ENCODE results near the gene GLP1R.

Gene GLP1R

DNA sequence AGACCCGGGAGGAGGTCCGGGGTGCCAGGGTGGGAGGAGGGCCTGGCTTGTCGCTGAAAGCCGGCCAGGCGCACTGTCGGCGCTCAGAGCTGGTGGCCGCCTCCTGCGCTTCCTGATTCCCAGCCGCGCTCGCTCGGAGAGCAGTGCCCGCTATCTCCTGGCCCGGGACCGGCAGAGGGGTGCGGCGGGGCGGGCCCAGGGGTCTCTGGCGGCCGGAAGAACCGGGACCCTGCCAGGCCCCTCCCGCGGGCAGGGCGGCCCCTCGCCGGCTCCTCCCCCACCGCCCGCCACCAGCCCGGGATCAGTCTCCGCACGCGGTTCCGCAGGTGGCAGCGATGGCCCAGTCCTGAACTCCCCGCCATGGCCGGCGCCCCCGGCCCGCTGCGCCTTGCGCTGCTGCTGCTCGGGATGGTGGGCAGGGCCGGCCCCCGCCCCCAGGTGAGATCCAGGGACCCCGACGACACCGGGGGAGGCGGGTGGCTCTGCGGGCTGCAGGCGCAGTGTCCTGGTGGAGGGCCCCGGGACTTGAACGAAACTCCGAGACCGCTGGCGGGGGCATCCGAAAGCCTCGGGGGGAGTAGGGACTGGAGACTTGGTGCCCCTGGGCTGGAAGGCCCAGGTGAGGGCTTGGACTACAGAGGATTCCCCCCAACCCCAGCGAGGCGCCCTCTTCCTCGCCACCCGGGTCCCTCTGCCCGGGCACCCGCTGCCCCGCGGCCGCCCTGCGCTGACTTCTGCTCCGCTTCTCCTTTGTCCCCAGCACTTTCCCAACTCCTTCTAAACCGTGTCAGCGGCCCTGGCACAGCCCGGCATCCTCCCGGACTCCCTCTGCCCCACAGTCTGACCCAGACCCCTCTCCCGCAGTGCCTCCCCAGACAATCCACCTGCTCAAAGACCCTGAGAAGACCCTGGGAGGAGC is at the start of gene GLP1R:
Gene GLP1R, plus strand, starts transcription at position 301 of the 919 bp plus-strand sequence. Its CDS starts 60 bp downstream, at position 361.
- DNase-seq = no peak

DNA sequence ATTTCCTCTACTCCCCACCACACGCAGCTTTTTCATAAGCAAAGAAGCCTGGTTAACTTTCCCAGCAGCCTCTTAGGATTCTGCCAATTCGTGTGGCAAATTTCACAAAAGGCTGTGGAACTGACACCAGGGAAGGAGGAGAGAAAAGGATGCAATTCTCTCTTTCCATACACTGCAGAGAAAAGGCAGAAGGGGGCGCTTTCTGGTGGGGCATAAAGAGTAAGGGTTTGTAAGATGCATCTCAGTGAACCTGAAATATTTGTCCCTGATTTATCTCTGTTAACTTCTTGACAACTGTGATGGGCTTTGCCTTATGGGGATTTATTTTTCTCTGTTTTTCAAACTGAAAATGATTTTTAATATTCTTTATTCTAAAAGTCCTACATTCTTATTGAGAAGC is 45.5 kb upstream of the GLP1R start:
- no peak for DNase-seq

DNA sequence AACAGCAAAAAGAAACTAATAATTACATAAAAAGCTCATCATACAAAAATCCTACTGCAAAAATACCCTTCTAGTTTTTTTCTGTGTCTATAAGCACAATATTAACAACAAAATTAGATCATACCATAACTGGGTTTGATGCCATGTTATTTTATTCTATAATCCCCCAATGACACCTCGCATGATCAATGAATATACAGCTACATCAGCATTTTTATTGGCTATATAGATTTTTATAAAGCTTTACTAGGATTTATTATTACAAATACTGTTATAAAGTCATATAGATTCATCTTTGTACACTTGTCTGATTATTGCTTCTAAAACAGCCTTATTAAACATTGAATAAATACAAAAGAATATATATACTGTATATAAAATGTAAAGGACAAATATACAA is 45.1 kb upstream of the GLP1R start:
- DNase-seq = no peak

DNA sequence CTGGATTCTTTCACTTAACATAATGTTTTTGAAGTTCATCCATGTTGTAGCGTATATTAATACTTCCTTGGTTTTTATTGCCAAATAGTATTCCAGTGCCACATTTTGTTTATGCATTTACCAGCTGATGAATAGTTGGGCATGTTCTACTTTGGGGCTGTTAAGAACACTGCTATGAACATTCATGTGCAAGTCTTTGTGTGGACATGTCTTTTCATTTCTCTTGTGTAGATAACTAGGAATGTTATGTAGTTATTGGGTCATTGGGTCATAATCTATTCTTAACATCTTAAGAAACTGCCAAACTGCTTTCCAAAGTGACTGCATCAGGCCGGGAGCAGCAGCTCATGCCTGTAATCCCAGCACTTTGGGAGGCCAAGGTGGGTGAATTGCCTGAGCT is 43.8 kb upstream of the GLP1R start:
- DNase-seq = no peak

DNA sequence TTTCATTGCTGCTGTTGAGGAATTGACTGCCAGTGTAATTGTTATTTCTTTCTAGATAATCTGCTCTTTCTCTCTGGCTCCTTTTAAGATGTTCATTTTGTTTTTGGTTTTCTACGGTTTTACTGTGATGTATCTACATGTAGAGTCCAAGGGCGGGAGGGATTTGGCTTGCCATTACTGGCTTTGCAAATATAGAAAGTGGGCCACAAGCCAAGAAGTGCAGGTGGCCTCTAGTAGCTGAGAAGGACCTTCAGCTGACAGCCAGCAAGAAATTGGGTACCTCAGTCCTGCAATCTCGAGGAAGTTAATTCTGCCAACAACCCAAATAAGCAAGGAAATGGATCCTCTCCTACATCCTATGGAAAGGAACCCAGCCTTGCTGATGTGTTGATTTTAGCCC is 42.8 kb upstream of the GLP1R start:
- DNase-seq = no peak

DNA sequence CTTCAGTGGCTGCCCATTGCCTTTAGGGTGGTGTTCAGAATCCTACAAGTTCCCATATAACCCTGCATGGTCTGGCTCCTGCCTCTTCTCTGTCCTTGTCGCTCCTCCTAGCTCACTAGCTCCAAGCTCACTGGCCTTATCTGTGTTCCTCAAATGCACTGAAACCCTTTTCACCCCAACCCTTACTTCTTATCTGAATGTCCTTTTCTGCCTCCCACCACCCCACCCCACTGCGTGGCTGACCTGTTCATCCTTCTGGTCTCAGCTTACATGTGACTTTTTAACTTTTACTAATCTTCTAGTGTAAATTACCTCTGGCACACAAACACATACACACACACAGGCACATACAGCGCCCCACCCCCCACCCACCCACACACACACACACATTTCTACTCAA is 41.0 kb upstream of the GLP1R start:
- DNase-seq = no peak

DNA sequence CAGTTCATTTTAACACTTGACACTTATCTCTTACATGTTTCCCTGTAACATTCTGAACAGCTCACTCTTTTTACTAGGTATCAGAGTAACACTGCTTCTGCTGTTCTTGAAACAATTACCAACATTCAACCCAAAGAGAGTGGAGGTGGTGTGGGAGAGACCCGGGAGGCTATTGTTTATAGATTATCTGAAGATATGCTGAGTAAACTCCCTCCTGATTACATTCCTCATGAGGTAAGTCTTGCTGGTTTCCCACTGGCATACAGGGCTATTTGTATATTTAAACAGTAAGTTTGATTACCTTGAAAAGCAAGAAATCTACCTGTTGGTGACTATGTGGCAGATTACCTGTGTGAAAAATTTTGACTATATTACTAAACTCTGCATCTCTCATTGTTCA is 39.8 kb upstream of the GLP1R start:
- DNase-seq = no peak

DNA sequence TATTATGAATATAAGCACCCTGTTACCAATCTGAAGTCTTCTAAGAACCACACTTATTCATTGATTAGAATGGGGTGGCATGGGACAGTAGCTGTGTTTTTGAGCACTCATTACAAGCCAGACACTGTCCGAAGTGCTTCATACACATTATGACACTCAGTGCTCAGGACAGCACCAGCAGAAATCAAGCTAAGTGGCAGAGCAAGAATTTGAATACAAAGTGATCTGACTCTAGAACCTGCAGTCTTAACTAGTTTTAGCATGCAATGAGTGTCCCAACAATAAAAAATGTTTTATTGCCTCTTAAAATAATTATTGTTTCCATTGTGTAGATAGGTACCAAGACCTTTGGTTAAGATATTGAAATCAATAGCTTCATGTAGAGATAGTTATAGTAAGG is 39.1 kb upstream of the GLP1R start:
- DNase-seq = no peak

DNA sequence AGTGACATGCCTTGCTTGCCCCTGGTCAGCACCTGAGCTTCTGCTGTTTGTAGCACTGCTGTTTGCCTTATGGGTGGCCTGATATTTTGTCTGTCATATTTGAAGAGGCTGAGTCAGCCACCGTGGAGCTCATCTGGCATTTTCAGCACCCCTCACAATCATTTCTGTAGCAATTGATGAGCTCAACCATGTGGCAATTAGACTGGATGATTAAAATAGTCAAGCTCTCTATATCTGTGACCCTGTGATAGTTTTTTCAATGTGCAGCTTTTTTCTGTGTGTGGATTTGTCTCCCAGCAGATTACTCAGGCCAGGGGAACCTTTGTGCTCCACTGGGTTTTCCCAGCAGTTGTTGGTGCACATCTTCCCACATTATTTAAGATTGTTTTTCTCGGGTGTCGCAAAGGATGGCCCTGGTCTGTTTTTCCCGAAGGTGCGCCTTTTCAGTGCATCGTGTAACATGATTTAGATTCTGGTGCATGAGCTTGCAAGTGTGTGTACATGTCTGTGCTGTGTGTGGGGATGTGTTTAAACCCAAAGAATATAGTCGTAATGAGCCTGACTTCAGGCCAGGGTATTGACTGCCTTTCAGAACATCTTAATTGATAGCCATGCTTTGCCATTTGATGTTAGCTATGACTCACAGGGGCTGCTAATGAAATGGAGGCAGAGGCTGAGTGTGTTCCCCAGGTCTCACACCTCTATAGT is 31.6 kb upstream of the GLP1R start:
- DNase-seq = no peak

DNA sequence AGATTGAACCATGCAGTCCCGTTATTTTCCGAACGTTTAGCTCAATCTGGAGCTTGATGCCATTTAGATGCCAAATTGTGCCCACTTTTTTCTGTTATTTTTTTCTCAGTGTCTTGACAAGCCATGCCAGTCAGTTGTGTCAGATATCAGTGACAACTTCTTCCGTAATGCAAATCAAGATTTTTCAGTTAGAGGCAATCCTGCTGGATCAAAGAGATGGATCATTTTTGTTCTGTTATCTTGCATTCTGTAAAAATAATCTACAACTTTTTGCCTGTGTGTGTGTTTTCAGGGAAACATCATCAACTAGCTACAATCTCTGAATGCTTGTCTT is 31.1 kb upstream of the GLP1R start:
- no peak for DNase-seq

DNA sequence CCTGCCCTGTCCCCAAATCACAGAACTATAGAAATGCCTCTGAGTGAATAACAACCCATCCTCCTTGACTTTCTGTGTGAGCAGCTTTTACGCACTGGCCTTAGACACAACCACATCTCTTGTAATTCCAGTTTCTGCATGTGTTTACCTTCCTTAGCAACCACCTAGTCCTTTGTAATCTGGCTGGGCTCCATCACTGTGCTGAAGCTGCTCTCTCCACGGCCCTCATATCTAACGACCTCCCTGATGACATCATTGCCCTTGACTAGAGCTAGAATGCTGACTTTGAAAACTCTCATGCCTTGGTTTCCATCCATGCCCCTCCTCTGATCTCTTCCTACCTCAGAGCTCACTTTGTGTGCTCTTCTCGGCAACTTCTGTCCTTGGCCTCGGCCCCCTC is 30.5 kb upstream of the GLP1R start:
- DNase-seq = no peak

DNA sequence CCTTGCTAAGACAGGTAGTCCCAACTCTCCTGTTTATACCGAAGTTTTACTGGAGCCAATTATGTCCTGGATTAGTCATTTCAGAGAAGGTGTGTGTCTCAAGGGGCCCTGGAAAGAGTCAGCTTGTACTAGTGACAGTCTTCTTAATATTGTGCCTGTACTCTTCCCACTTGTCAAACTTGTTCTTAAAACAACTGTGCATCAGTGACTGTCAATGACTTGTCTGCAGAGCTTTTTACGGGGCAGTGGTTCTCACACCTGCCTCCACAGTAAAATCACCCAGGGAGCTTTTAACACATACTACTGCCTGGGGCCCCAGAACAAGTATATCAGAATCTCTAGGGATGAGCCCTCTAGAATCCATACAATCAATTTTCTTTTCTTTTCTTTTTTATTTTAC is 28.4 kb upstream of the GLP1R start:
- no peak for DNase-seq

DNA sequence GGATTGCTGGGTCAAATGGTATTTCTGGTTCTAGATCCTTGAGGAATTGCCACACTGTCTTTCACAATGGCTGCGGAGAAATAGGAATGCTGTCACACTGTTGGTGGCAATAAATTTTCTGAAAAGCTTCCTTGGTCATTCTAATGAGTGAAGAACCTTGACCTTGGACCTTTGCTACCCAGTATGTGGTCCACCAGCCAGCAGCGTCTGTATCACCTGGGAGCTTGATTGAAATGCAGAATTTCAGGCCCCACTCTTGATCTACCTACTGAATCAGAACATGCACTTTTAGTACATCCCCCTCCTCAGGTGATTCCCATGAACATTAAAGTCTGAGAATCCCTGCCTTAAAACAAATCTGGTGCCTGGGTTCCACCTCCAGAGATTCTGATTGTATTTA is 27.5 kb upstream of the GLP1R start:
- no peak for DNase-seq

DNA sequence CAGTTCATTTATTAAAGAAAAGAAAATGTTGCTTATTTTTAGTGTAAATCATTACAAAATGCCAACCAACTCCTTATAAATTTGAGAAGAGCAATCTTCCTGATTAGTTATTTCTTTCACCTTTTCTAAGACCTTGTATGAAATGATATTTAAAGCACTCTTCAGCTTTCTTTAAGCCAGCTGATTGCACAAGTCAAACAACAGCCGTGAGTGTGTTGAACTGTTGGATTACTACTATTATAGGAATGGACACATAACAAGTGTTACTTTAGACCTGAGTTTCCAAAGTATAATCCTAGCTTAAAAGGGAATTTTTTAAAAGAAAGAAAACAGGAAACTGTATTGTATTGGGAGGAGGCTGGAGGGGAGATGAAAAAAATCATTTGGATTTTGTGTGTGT is 26.8 kb upstream of the GLP1R start:
- DNase-seq = no peak

DNA sequence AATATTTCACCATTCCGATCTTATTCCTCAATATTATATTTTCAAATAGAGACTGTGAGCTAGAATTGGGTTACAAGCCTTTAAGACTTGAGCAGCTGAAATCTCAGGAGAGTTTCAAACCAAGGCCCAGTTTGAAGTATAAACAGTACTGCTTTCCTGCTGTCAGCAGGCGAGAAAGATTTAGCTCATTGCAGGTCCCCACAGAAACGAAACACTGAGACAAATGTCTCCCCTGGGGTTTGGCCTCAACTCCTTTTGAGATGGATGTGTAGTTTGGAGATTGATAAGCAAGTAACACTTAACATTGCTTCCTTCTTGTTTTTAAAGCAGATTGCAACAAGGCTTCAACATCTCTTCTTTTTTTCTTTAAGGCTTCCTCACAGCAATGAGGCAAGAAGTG is 22.4 kb upstream of the GLP1R start:
- no peak for DNase-seq

DNA sequence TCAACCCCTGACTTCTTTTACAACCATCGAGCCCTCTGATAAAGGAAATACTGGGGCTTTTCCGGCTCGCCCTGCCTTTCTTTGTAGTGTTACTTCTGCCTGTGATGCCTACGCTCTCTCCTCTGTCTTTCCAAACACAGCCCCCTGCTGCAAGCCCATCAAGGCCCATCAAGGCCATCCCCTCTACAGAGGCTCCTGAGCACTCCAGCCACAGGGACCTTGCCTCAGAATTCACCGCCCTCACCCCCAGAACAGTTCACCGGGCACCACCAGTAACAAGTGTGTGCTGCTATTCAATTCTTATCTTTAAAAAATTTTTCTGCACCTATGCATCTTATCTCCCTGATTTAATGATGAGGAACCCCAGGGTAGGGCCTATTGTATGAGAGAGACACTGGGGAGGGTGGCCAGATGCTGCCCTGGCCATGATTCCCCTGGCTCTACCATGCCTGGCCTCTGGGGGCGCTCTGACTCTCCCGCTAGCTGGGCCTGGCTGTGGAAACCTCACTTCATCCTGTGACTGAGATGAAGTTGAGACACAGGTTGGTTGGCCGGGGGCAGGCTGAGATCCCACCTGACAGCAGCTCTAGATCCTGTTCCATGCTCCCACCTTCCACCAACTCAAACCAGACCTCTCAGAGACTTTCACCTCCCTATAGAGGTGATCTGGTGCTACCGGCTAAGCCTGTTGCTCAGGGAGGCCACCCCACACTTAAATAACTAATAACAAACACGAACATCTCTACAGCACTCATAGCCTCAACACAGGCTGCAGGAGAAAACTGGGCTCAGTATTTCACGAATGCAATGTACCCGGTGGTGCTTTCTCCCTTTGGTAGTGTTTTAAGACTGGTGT is 19.2 kb upstream of the GLP1R start:
- DNase-seq = peak; percentile 11

DNA sequence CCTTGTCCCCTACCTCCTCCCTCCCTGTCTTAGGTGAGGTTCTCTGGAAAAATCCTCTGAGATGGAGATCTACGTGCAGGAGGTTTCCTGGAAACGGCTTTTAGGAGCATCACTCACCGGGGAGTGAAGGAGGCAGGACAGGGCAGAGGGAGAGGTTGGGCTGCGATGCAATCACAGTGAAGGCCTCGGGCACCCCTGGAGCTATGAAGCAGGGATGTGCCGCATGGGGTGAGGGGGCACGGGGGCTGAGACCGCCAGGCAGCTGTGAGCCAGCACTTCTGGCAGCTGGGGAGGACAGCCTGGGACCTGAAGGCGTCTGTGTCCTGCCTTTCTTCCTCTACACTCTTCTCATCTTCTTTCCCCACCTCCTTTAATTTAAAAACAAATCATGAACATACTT is 12.9 kb upstream of the GLP1R start:
- no peak for DNase-seq

DNA sequence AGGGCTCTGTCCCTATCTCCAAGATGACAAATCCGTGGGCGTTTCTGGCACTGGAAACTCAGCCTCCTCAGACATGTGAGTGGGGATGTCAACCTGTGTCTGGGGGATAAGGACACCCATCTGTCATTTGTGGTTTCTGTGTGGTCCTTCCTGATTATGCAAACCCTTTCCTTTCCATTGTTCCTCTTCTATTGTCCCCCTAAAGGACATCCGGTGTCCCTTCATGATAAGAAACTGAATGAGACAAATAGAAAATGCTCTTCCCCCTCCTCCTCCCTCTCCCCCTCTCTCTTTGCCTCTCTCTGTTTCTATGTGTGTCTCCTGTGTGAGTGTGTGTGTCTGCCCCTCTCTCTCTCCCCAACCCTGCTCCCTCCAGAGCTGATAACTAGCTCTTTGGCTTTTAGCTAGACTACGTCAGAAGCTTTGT is 11.5 kb upstream of the GLP1R start:
- DNase-seq = no peak

DNA sequence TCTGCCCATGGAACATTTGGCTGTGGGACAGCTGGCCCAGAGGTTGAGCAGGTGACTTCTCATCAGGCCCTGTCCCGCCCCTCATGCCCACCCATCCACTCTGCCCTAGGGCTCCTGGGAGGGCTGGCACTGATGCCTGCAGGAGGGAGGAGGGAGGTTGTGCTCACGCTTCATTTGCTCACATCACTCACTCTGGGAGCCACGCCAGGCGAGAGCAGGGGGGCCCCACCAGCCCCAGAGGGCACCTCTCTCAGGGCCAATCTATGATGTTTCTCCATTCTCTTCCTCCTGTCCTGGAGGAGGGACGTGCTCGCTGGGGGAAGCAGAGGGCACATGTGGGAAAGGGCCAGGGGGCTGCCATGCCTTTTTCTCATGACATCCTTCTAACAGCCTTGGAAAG is 10.9 kb upstream of the GLP1R start:
- DNase-seq = no peak

DNA sequence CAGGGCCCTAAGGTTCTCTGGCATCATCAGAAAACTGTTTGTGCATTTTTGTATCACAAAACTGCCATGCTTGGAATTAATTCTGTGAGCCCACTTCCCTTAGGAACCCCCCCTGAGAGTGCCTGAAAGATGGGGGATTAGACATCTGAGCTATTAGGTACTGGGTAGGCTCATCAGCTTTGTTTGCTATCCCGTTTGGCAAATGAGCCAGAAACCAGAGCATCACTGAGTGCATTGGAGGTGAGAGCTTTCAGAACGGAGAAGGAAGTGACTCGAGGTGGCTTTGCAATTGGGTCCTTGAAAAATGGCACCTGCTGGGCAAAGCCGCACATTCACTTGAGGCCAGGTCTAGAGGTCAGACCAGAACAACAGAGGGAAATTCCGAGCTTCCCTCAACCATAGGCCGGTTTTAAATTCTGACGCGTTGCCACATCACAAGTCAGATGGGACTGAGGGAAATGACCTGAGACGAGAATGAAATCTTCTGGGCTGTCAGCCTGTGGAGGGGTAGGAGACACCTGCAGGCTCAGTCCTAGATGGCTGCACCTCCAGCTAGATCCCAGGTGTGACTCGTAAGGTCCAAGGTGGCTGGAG is 8.4 kb upstream of the GLP1R start:
- no peak for DNase-seq

DNA sequence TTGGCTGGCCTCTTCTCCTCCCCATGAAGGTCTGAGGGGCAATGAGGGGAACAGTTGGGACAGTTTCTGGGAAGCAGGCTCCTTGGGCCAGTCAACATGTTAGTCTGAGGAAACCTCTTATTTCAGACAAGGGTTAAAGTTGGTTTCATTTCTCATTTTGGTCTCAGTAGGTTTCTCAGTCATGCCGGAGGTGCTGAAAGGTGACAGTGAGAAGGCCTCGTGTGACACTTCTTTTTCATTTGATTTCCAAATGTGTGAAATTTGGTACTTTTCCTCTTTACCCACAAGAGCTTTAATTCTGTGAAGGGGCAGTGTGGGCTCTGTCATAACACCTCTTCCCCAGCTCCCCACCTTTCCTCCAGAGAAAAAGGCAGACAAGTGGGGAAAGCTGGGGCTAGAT is 7.5 kb upstream of the GLP1R start:
- no peak for DNase-seq

DNA sequence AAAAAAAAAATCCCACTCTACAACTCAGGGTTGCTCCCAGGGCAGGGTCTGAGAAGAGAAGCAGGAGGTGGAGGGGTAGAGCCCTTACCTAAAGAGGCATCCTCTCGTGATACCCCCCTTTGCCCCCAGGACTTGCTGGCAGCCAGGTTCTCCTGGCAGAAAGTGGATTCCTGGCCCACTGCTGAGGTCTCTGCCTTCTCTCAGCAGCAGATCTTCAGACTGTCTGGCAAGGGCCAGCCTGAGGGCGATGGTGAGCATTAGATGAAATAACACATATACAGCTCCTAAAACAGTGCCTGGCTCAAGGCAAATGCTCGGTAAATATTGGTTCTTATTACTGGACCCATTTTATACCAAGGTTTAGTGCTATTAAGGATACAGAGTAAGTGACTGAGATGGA is 4.8 kb upstream of the GLP1R start:
- no peak for DNase-seq

DNA sequence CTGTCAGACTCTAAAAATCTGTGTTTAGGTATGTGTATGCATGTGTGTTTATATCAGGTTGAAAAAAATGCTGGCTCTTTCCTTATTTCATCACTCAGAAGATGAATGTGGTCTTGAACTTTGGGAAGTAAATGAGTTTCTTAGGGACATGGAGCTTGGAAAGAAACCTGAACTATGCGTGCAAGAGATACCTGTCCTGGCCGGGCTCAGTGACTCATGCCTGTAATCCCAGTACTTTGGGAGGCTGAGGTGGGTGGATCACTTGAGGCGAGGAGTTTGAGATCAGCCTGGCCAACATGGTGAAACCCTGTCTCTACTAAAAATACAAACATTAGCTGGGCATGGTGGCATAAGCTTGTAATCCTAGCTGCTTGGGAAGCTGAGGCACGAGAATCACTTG is 4.4 kb upstream of the GLP1R start:
- DNase-seq = no peak

All from activated T-cell treated with anti-CD3 and anti-CD28 coated beads for 4 hours (primary cell).